Measurements from ENCODE around the gene ARHGAP6.

The ARHGAP6 gene

GRCh38 chrX:11665168-11666111, at the start of gene ARHGAP6:
Gene ARHGAP6 (minus strand): TSS chrX:11665920. CDS start chrX:11664828, 1,092 bp downstream.
- TF ChIP-seq CTCF (IDR thresholded peaks at IDR 0.05; ENCODE audit: borderline replicate concordance, insufficient read depth, low read depth, low read length), result no peak
- no peak within 1 kb of the TSS for H3K4me3 ChIP-seq (ENCODE audit: low read depth, low read length)

- no peak overlapping the region for H3K4me3 ChIP-seq (ENCODE audit: low read depth, low read length)
- no peak for TF ChIP-seq CTCF (IDR thresholded peaks at IDR 0.05; ENCODE audit: borderline replicate concordance, insufficient read depth, low read depth, low read length)
Observed at GRCh38 chrX:11704725-11705495, 39.2 kb upstream of the ARHGAP6 start.

- no peak overlapping the region for H3K4me3 ChIP-seq (ENCODE audit: low read depth, low read length)
- TF ChIP-seq CTCF (IDR thresholded peaks at IDR 0.05; ENCODE audit: borderline replicate concordance, insufficient read depth, low read depth, low read length), result no peak
Observed at GRCh38 chrX:11703855-11704254, 38.1 kb upstream of the ARHGAP6 start.

GRCh38 chrX:11702965-11703631, 37.4 kb upstream of the ARHGAP6 start:
- H3K4me3 ChIP-seq (ENCODE audit: low read depth, low read length), result no peak overlapping the region
- TF ChIP-seq CTCF (IDR thresholded peaks at IDR 0.05; ENCODE audit: borderline replicate concordance, insufficient read depth, low read depth, low read length), result no peak

- TF ChIP-seq CTCF (IDR thresholded peaks at IDR 0.05; ENCODE audit: borderline replicate concordance, insufficient read depth, low read depth, low read length), result no peak
Observed at GRCh38 chrX:11702420-11702819, 36.7 kb upstream of the ARHGAP6 start.

GRCh38 chrX:11698702-11699101, 33.0 kb upstream of the ARHGAP6 start:
- no peak overlapping the region for H3K4me3 ChIP-seq (ENCODE audit: low read depth, low read length)
- no peak for TF ChIP-seq CTCF (IDR thresholded peaks at IDR 0.05; ENCODE audit: borderline replicate concordance, insufficient read depth, low read depth, low read length)

More at GRCh38 chrX:11702420-11702819, 36.7 kb upstream of the ARHGAP6 start:
- H3K4me3 ChIP-seq (ENCODE audit: low read depth, low read length), result no peak overlapping the region

All from GM12875 (cell line).